GM12878 (cell line): ENCODE data around the gene C19orf67.

Experiments
- CTCF ChIP-seq, 3 experiments: IDR thresholded peaks in 2 of 3; conservative IDR thresholded peaks in 1 of 3; 2 replicates each; pipeline ENCODE4 v1.5.1; 2011; ENCODE audit warnings: low read depth in 3 of 3, low read length in 3 of 3, mild to moderate bottlenecking in 3 of 3, control low read depth in 2 of 3, moderate library complexity in 2 of 3, inconsistent platforms in 1 of 3, mixed read lengths in 1 of 3; ENCODE audit not compliant: control insufficient read depth in 2 of 3, insufficient read depth in 1 of 3; ENCODE audit errors: extremely low read depth in 1 of 3
- E4F1 ChIP-seq: fragments of 450-650 bp; IDR thresholded peaks from 2 replicates; pipeline ENCODE4 v1.6.1; 2018; ENCODE audit warnings: borderline replicate concordance, mild to moderate bottlenecking; ENCODE audit not compliant: partially characterized antibody
- EGR1 ChIP-seq, 2 experiments: IDR thresholded peaks; 1 replicate in 1 of 2; 2 replicates in 1 of 2; pipeline ENCODE4 v1.6.1; 2011 to 2012; ENCODE audit warnings: low read depth in 2 of 2, low read length in 2 of 2, borderline replicate concordance in 1 of 2, mild to moderate bottlenecking in 1 of 2, moderate library complexity in 1 of 2
- LARP7 ChIP-seq: fragments of 450-650 bp; IDR thresholded peaks from 2 replicates; pipeline ENCODE4 v1.6.1; 2017; ENCODE audit warnings: mild to moderate bottlenecking
- NFIC ChIP-seq: IDR thresholded peaks from 2 replicates; pipeline ENCODE4 v1.6.1; 2012; ENCODE audit warnings: low read depth, mild to moderate bottlenecking, inconsistent platforms, low read length, moderate library complexity
- POLR2A ChIP-seq: IDR thresholded peaks from 2 replicates; pipeline ENCODE4 v1.6.1; 2011; ENCODE audit warnings: low read depth, mild to moderate bottlenecking, low read length
- REST ChIP-seq: IDR thresholded peaks from 2 replicates; pipeline ENCODE4 v1.6.1; 2012; ENCODE audit warnings: mild to moderate bottlenecking, low read depth, low read length

GRCh38 chr19:14101003-14101545 lies 15.5 kb upstream of the C19orf67 start:
- no peak for TF ChIP-seq REST
- no peak for TF ChIP-seq LARP7
- no peak for TF ChIP-seq POLR2A
- no peak for TF ChIP-seq NFIC
- TF ChIP-seq CTCF (IDR thresholded peaks at IDR 0.05 in 2 of 3, conservative IDR thresholded peaks at IDR 0.05 in 1 of 3; ENCODE audit: control insufficient read depth in 2 of 3, extremely low read depth in 1 of 3, insufficient read depth in 1 of 3, low read depth in 3 of 3, low read length in 3 of 3) = no peak
- TF ChIP-seq EGR1 (IDR thresholded peaks at IDR 0.05; ENCODE audit: borderline replicate concordance in 1 of 2, low read depth in 2 of 2, low read length in 2 of 2) = no peak
- no peak for TF ChIP-seq E4F1
